Measurements from ENCODE around the gene FAM210B. TPM values are rescaled to one million over a fixed set of nuclear protein-coding genes. Genes with fewer than 3 reads are reported as not detected.

Gene FAM210B
- total RNA-seq, 6 donors from 2014 or later: 15.0 to 41.2 (median 31.6) TPM

- 82% methylated on average over 4 of the region's 4 CpGs for WGBS, 2 donors
- H3K36me3 ChIP-seq: peaks cover 0 to 6% (median 0%) of the 10 kb centered on the region in 4 donors
- H3K9me3 ChIP-seq: no peaks in the 10 kb centered on the region
- H3K4me1 ChIP-seq: peaks cover 0 to 6% (median 0%) of the 10 kb centered on the region in 4 donors
- DNase-seq: no peak
- H3K4me3 ChIP-seq: no peak overlapping the region
- ATAC-seq (ENCODE audit: low FRiP score in 2 of 2): no peak
- no peak overlapping the region for H3K27ac ChIP-seq
- H3K27me3 ChIP-seq: no peaks in the 10 kb centered on the region
- no peak for TF ChIP-seq POLR2AphosphoS5 (IDR thresholded peaks at IDR 0.05)
- no peak for TF ChIP-seq POLR2A (IDR thresholded peaks at IDR 0.05)
- no peak for TF ChIP-seq EP300 (IDR thresholded peaks at IDR 0.05)
- TF ChIP-seq CTCF (IDR thresholded peaks at IDR 0.05): no peak
Observed at GRCh38 chr20:56382696-56383095, 23.9 kb downstream of the FAM210B start.

- peaks cover 0 to 6% (median 0%) of the 10 kb centered on the region in 4 donors for H3K36me3 ChIP-seq
- 90% methylated on average over 8 of the region's 8 CpGs for WGBS, 2 donors
- ATAC-seq (ENCODE audit: low FRiP score in 2 of 2) (no peak), DNase-seq (no peak)
- H3K27ac ChIP-seq: no peak overlapping the region
- no peaks in the 10 kb centered on the region for H3K9me3 ChIP-seq
- TF ChIP-seq POLR2A (IDR thresholded peaks at IDR 0.05) (no peak), EP300 (IDR thresholded peaks at IDR 0.05) (no peak), POLR2AphosphoS5 (IDR thresholded peaks at IDR 0.05) (no peak), CTCF (IDR thresholded peaks at IDR 0.05) (no peak)
- H3K4me3 ChIP-seq: no peak overlapping the region
- no peaks in the 10 kb centered on the region for H3K27me3 ChIP-seq
- peaks cover 0 to 6% (median 0%) of the 10 kb centered on the region in 4 donors for H3K4me1 ChIP-seq
Observed at GRCh38 chr20:56383334-56383733, 24.6 kb downstream of the FAM210B start.

- Histone ChIP-seq H3K36me3 (peaks cover 0 to 6% (median 0%) of the 10 kb centered on the region in 4 donors), H3K4me1 (peaks cover 0 to 6% (median 0%) of the 10 kb centered on the region in 4 donors), H3K27me3 (no peaks in the 10 kb centered on the region), H3K4me3 (no peak overlapping the region), H3K9me3 (no peaks in the 10 kb centered on the region), H3K27ac (no peak overlapping the region)
- ATAC-seq (ENCODE audit: low FRiP score in 2 of 2): peak in 1 of 2 donors; percentile 52
- DNase-seq: peak in 1 of 2 donors; percentile 24
- 73 to 80% methylated on average over 4 of the region's 4 CpGs for WGBS, 2 donors
- no peak for TF ChIP-seq CTCF (IDR thresholded peaks at IDR 0.05)
- no peak for TF ChIP-seq EP300 (IDR thresholded peaks at IDR 0.05)
- TF ChIP-seq POLR2A (IDR thresholded peaks at IDR 0.05): no peak
- TF ChIP-seq POLR2AphosphoS5 (IDR thresholded peaks at IDR 0.05): no peak
Observed at GRCh38 chr20:56385130-56385529, 26.4 kb downstream of the FAM210B start.

DNA sequence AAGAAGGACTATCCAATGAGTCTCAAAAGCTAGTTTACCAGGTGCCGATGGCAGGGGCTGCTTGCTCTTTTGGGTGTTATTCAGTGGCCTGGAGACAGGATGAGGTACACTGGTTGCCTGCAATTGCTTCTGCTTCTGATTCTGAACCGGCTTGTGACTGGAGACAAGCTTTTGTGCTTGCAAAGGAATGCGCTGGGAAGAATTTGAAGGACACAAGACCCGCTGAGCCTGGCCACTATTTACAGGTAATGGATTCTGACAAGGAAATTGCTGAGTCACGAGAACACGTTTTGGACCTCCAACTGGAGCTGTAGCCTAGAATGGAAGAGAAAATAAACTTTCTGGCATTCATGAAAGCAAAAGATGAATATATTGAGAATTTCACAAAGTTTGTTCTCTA, 27.4 kb downstream of the FAM210B start:
- H3K4me1 ChIP-seq: peaks cover 1 to 7% (median 4%) of the 10 kb centered on the region in 4 donors
- TF ChIP-seq POLR2A (IDR thresholded peaks at IDR 0.05): no peak
- no peak for TF ChIP-seq EP300 (IDR thresholded peaks at IDR 0.05)
- no peak for TF ChIP-seq POLR2AphosphoS5 (IDR thresholded peaks at IDR 0.05)
- TF ChIP-seq CTCF (IDR thresholded peaks at IDR 0.05): no peak
- no peak overlapping the region for H3K4me3 ChIP-seq
- no peaks in the 10 kb centered on the region for H3K27me3 ChIP-seq
- H3K27ac ChIP-seq: no peak overlapping the region
- no peaks in the 10 kb centered on the region for H3K9me3 ChIP-seq
- DNase-seq (no peak), ATAC-seq (ENCODE audit: low FRiP score in 2 of 2) (no peak)
- 95 to 98% methylated on average over 6 of the region's 6 CpGs for WGBS, 2 donors
- peaks cover 0 to 6% (median 0%) of the 10 kb centered on the region in 4 donors for H3K36me3 ChIP-seq

DNA sequence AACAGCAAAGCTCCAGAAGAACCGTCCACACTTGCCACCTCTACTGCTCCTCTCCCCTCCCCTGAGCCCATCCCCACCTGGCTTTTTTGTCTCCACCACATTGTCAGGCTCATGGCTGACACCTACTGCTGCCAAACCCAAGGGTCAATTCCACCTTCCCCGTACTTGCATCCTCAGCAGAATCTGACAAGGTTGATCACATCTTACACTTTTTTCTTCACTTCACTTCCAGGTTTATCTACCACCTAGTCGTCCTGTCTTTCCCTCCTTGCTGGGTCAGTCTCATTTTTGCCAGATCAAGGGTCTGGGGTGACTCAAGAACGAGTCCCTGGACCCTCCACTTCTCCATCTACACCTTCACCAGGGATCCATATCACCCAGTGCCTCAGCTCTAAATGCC, 30.1 kb downstream of the FAM210B start:
- 87 to 94% methylated on average over 4 of the region's 4 CpGs for WGBS, 2 donors
- ATAC-seq (ENCODE audit: low FRiP score in 2 of 2): no peak
- TF ChIP-seq EP300 (IDR thresholded peaks at IDR 0.05) (no peak), POLR2A (IDR thresholded peaks at IDR 0.05) (no peak), POLR2AphosphoS5 (IDR thresholded peaks at IDR 0.05) (no peak), CTCF (IDR thresholded peaks at IDR 0.05) (no peak)

More for the DNA sequence above, 30.1 kb downstream of the FAM210B start:
- Histone ChIP-seq H3K36me3 (peaks cover 0 to 3% (median 0%) of the 10 kb centered on the region in 4 donors), H3K27ac (no peak overlapping the region), H3K9me3 (no peaks in the 10 kb centered on the region), H3K27me3 (no peaks in the 10 kb centered on the region), H3K4me1 (peaks cover 15 to 23% (median 17%) of the 10 kb centered on the region in 4 donors), H3K4me3 (no peak overlapping the region)
- DNase-seq: no peak

Data from upper lobe of left lung (tissue), 6 donors.